Measurements from ENCODE around the gene PM20D2.

The PM20D2 gene

GRCh38 chr6:89200706-89201215, 54.9 kb downstream of the PM20D2 start:
- peaks cover 52% of the 10 kb centered on the region for H3K27me3 ChIP-seq (ENCODE audit: insufficient read depth, low read length)
- no peaks in the 10 kb centered on the region for H3K4me1 ChIP-seq (ENCODE audit: control insufficient read depth, insufficient read depth, low read length, unreplicated experiment)
- no peak overlapping the region for H2AFZ ChIP-seq (ENCODE audit: low read length, unreplicated experiment)
- H3K36me3 ChIP-seq (ENCODE audit: insufficient read depth, low read length) = no peaks in the 10 kb centered on the region
- H3K27ac ChIP-seq (ENCODE audit: low read depth, low read length) = no peak overlapping the region
- H3K4me3 ChIP-seq (ENCODE audit: low read depth, low read length) = no peak overlapping the region
- H3K79me2 ChIP-seq (ENCODE audit: control insufficient read depth, insufficient read depth, low read length, unreplicated experiment) = no peaks in the 10 kb centered on the region

GRCh38 chr6:89204096-89204495, 58.2 kb downstream of the PM20D2 start:
- no peaks in the 10 kb centered on the region for H3K79me2 ChIP-seq (ENCODE audit: control insufficient read depth, insufficient read depth, low read length, unreplicated experiment)
- H3K36me3 ChIP-seq (ENCODE audit: insufficient read depth, low read length) = no peaks in the 10 kb centered on the region
- H3K4me3 ChIP-seq (ENCODE audit: low read depth, low read length) = no peak overlapping the region
- no peak overlapping the region for H3K27ac ChIP-seq (ENCODE audit: low read depth, low read length)
- no peaks in the 10 kb centered on the region for H3K4me1 ChIP-seq (ENCODE audit: control insufficient read depth, insufficient read depth, low read length, unreplicated experiment)
- peaks cover 24% of the 10 kb centered on the region for H3K27me3 ChIP-seq (ENCODE audit: insufficient read depth, low read length)
- no peak overlapping the region for H2AFZ ChIP-seq (ENCODE audit: low read length, unreplicated experiment)

GRCh38 chr6:89205819-89206218, 60.0 kb downstream of the PM20D2 start:
- Histone ChIP-seq H3K79me2 (ENCODE audit: control insufficient read depth, insufficient read depth, low read length, unreplicated experiment) (no peaks in the 10 kb centered on the region), H3K27ac (ENCODE audit: low read depth, low read length) (no peak overlapping the region), H2AFZ (ENCODE audit: low read length, unreplicated experiment) (no peak overlapping the region), H3K27me3 (ENCODE audit: insufficient read depth, low read length) (peaks cover 16% of the 10 kb centered on the region), H3K36me3 (ENCODE audit: insufficient read depth, low read length) (no peaks in the 10 kb centered on the region), H3K4me1 (ENCODE audit: control insufficient read depth, insufficient read depth, low read length, unreplicated experiment) (no peaks in the 10 kb centered on the region), H3K4me3 (ENCODE audit: low read depth, low read length) (no peak overlapping the region)

GRCh38 chr6:89208551-89208950, 62.7 kb downstream of the PM20D2 start:
- H3K36me3 ChIP-seq (ENCODE audit: insufficient read depth, low read length) = no peaks in the 10 kb centered on the region
- H2AFZ ChIP-seq (ENCODE audit: low read length, unreplicated experiment) = no peak overlapping the region
- no peak overlapping the region for H3K4me3 ChIP-seq (ENCODE audit: low read depth, low read length)

GRCh38 chr6:89209457-89209856, 63.6 kb downstream of the PM20D2 start:
- no peaks in the 10 kb centered on the region for H3K79me2 ChIP-seq (ENCODE audit: control insufficient read depth, insufficient read depth, low read length, unreplicated experiment)
- H3K4me3 ChIP-seq (ENCODE audit: low read depth, low read length) = no peak overlapping the region
- no peaks in the 10 kb centered on the region for H3K36me3 ChIP-seq (ENCODE audit: insufficient read depth, low read length)
- H3K27me3 ChIP-seq (ENCODE audit: insufficient read depth, low read length) = peaks cover 31% of the 10 kb centered on the region
- no peak overlapping the region for H3K27ac ChIP-seq (ENCODE audit: low read depth, low read length)
- H2AFZ ChIP-seq (ENCODE audit: low read length, unreplicated experiment) = no peak overlapping the region
- H3K4me1 ChIP-seq (ENCODE audit: control insufficient read depth, insufficient read depth, low read length, unreplicated experiment) = no peaks in the 10 kb centered on the region

More at GRCh38 chr6:89208551-89208950, 62.7 kb downstream of the PM20D2 start:
- Histone ChIP-seq H3K79me2 (ENCODE audit: control insufficient read depth, insufficient read depth, low read length, unreplicated experiment) (no peaks in the 10 kb centered on the region), H3K4me1 (ENCODE audit: control insufficient read depth, insufficient read depth, low read length, unreplicated experiment) (no peaks in the 10 kb centered on the region), H3K27ac (ENCODE audit: low read depth, low read length) (no peak overlapping the region), H3K27me3 (ENCODE audit: insufficient read depth, low read length) (peaks cover 31% of the 10 kb centered on the region)

- Histone ChIP-seq H2AFZ (ENCODE audit: low read length, unreplicated experiment) (no peak overlapping the region), H3K36me3 (ENCODE audit: insufficient read depth, low read length) (no peaks in the 10 kb centered on the region), H3K27ac (ENCODE audit: low read depth, low read length) (no peak overlapping the region), H3K79me2 (ENCODE audit: control insufficient read depth, insufficient read depth, low read length, unreplicated experiment) (no peaks in the 10 kb centered on the region), H3K4me3 (ENCODE audit: low read depth, low read length) (no peak overlapping the region), H3K27me3 (ENCODE audit: insufficient read depth, low read length) (peaks cover 61% of the 10 kb centered on the region), H3K4me1 (ENCODE audit: control insufficient read depth, insufficient read depth, low read length, unreplicated experiment) (no peaks in the 10 kb centered on the region)
Observed at GRCh38 chr6:89212472-89212871, 66.6 kb downstream of the PM20D2 start.

- H3K27ac ChIP-seq (ENCODE audit: low read depth, low read length) = no peak overlapping the region
- H2AFZ ChIP-seq (ENCODE audit: low read length, unreplicated experiment) = no peak overlapping the region
- no peaks in the 10 kb centered on the region for H3K36me3 ChIP-seq (ENCODE audit: insufficient read depth, low read length)
- no peak overlapping the region for H3K4me3 ChIP-seq (ENCODE audit: low read depth, low read length)
- H3K27me3 ChIP-seq (ENCODE audit: insufficient read depth, low read length) = peaks cover 76% of the 10 kb centered on the region
- no peaks in the 10 kb centered on the region for H3K79me2 ChIP-seq (ENCODE audit: control insufficient read depth, insufficient read depth, low read length, unreplicated experiment)
- H3K4me1 ChIP-seq (ENCODE audit: control insufficient read depth, insufficient read depth, low read length, unreplicated experiment) = no peaks in the 10 kb centered on the region
Observed at GRCh38 chr6:89214197-89214596, 68.3 kb downstream of the PM20D2 start.
